Neuronal stem cell (in vitro differentiated cells): Measurements from ENCODE around the gene SYNPO. TPM values are rescaled to one million over a fixed set of nuclear protein-coding genes. Genes with fewer than 3 reads are reported as not detected.
A peak's percentile ranks its signal among the peaks of the same experiment; 100 is the strongest.

Experiments used
- DNase-seq: peaks from one replicate; pipeline ENCODE4 v3.0.0-alpha.2; 2013; ENCODE audit warnings: low spot score
- H2AFZ ChIP-seq: one replicate; pipeline ENCODE4 v1.6.1; 2013; ENCODE audit warnings: mild to moderate bottlenecking, low read length, inconsistent platforms
- H2AK5ac ChIP-seq: 2 replicates; pipeline ENCODE4 v1.6.1; 2013; ENCODE audit warnings: low read depth, mild to moderate bottlenecking, inconsistent platforms, low read length, moderate library complexity, mixed read lengths
- H2BK120ac ChIP-seq: 2 replicates; pipeline ENCODE4 v1.6.1; 2013; ENCODE audit warnings: low read depth, mild to moderate bottlenecking, inconsistent platforms, low read length, moderate library complexity, mixed read lengths
- H2BK12ac ChIP-seq: one replicate; pipeline ENCODE4 v1.6.1; 2013; ENCODE audit warnings: low read length, inconsistent platforms
- H2BK15ac ChIP-seq: 2 replicates; pipeline ENCODE4 v1.6.1; 2013; ENCODE audit warnings: mild to moderate bottlenecking, low read length, inconsistent platforms, mixed read lengths
- H2BK5ac ChIP-seq: one replicate; pipeline ENCODE4 v1.6.1; 2013; ENCODE audit warnings: inconsistent platforms, mild to moderate bottlenecking, low read length, moderate library complexity
- H3K14ac ChIP-seq: one replicate; pipeline ENCODE4 v1.6.1; 2013; ENCODE audit warnings: low read length, inconsistent platforms
- H3K18ac ChIP-seq: 2 replicates; pipeline ENCODE4 v1.6.1; 2013; ENCODE audit warnings: low read length, inconsistent platforms
- H3K23ac ChIP-seq: 2 replicates; pipeline ENCODE4 v1.6.1; 2013; ENCODE audit warnings: low read depth, mild to moderate bottlenecking, mixed read lengths, low read length, inconsistent platforms; ENCODE audit not compliant: poor library complexity
- H3K27ac ChIP-seq: replicated peaks from 3 replicates; pipeline ENCODE4 v1.5.1; 2013; ENCODE audit warnings: low read length, inconsistent platforms
- H3K27me3 ChIP-seq, 3 experiments: 2 replicates each; pipeline ENCODE4 v1.6.1; 2013; ENCODE audit warnings: low read length in 3 of 3, mild to moderate bottlenecking in 2 of 3, inconsistent platforms in 1 of 3, low read depth in 1 of 3, mixed read lengths in 1 of 3, moderate library complexity in 1 of 3; ENCODE audit not compliant: control insufficient read depth in 3 of 3, insufficient read depth in 3 of 3
- H3K36me3 ChIP-seq, 2 donors: replicated peaks in 1 of 2; 2 replicates each; pipeline ENCODE4 v1.6.1; 2013; ENCODE audit warnings: low read length in 2 of 2; ENCODE audit not compliant: control insufficient read depth in 2 of 2, insufficient read depth in 2 of 2
- H3K4ac ChIP-seq: 2 replicates; pipeline ENCODE4 v1.6.1; 2013; ENCODE audit warnings: inconsistent platforms, mild to moderate bottlenecking, low read length, moderate library complexity
- H3K4me1 ChIP-seq, 2 donors: 1 replicate in 1 of 2; 2 replicates in 1 of 2; pipeline ENCODE4 v1.6.1; 2013; ENCODE audit warnings: low read length in 2 of 2, low read depth in 1 of 2; ENCODE audit not compliant: control insufficient read depth in 2 of 2, insufficient read depth in 1 of 2
- H3K4me2 ChIP-seq: one replicate; pipeline ENCODE4 v1.6.1; 2013; ENCODE audit warnings: mild to moderate bottlenecking, low read length, inconsistent platforms; ENCODE audit not compliant: insufficient read depth, poor library complexity, severe bottlenecking
- H3K4me3 ChIP-seq, 2 donors: 2 replicates each; pipeline ENCODE4 v1.5.1; 2013; ENCODE audit warnings: low read length in 2 of 2, mild to moderate bottlenecking in 2 of 2, inconsistent platforms in 1 of 2, moderate library complexity in 1 of 2
- H3K79me1 ChIP-seq: one replicate; pipeline ENCODE4 v1.6.1; 2013; ENCODE audit warnings: low read depth, mild to moderate bottlenecking, inconsistent platforms, low read length, moderate library complexity
- H3K9ac ChIP-seq: one replicate; pipeline ENCODE4 v1.6.1; 2013; ENCODE audit warnings: mild to moderate bottlenecking, low read depth, low read length, inconsistent platforms; ENCODE audit not compliant: poor library complexity
- H3K9me3 ChIP-seq, 2 donors: replicated peaks in 1 of 2; 2 replicates each; pipeline versions ENCODE3 to v1.6.1; 2013; ENCODE audit warnings: low read length in 2 of 2, mild to moderate bottlenecking in 2 of 2, inconsistent platforms in 1 of 2, low read depth in 1 of 2, mixed read lengths in 1 of 2, moderate library complexity in 1 of 2; ENCODE audit not compliant: control insufficient read depth in 2 of 2, insufficient read depth in 1 of 2
- H4K8ac ChIP-seq: one replicate; pipeline ENCODE4 v1.6.1; 2013; ENCODE audit warnings: low read depth, mild to moderate bottlenecking, inconsistent platforms, low read length, moderate library complexity
- H4K91ac ChIP-seq: one replicate; pipeline ENCODE4 v1.6.1; 2013; ENCODE audit warnings: low read length, low read depth, mild to moderate bottlenecking, inconsistent platforms; ENCODE audit not compliant: poor library complexity
- WGBS, 2 donors: extraction: QIAGEN DNeasy Blood & Tissue Kit; methylation state at CpG; one replicate each; pipeline ENCODE4 v1.1.7; 2013; ENCODE audit warnings: missing lambda C conversion rate in 2 of 2, mixed read lengths in 1 of 2; ENCODE audit not compliant: insufficient read length in 2 of 2, insufficient replicate concordance in 1 of 2; ENCODE audit errors: extremely low coverage in 2 of 2; 5-methylcytosine and 5-hydroxymethylcytosine counted together
- polyA plus RNA-seq, 2 experiments: library from polyadenylated mRNA; stranded (reverse); fragments of 200-250 nt; gene quantifications; one replicate each; pipeline ENCODE4 v1.2.3, GENCODE V29; 2013

The SYNPO gene, protein sequence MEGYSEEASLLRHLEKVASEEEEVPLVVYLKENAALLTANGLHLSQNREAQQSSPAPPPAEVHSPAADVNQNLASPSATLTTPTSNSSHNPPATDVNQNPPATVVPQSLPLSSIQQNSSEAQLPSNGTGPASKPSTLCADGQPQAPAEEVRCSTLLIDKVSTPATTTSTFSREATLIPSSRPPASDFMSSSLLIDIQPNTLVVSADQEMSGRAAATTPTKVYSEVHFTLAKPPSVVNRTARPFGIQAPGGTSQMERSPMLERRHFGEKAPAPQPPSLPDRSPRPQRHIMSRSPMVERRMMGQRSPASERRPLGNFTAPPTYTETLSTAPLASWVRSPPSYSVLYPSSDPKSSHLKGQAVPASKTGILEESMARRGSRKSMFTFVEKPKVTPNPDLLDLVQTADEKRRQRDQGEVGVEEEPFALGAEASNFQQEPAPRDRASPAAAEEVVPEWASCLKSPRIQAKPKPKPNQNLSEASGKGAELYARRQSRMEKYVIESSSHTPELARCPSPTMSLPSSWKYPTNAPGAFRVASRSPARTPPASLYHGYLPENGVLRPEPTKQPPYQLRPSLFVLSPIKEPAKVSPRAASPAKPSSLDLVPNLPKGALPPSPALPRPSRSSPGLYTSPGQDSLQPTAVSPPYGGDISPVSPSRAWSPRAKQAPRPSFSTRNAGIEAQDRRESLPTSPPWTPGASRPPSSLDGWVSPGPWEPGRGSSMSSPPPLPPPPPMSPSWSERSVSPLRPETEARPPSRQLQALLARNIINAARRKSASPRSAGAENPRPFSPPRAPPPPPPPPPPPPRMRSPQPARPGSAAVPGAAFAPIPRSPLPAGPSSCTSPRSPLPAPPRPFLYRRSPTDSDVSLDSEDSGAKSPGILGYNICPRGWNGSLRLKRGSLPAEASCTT
- polyA plus RNA-seq (2013, experiment 1 of 2), result 3.8 TPM
- 3.2 TPM for polyA plus RNA-seq (2013, experiment 2 of 2)

DNA sequence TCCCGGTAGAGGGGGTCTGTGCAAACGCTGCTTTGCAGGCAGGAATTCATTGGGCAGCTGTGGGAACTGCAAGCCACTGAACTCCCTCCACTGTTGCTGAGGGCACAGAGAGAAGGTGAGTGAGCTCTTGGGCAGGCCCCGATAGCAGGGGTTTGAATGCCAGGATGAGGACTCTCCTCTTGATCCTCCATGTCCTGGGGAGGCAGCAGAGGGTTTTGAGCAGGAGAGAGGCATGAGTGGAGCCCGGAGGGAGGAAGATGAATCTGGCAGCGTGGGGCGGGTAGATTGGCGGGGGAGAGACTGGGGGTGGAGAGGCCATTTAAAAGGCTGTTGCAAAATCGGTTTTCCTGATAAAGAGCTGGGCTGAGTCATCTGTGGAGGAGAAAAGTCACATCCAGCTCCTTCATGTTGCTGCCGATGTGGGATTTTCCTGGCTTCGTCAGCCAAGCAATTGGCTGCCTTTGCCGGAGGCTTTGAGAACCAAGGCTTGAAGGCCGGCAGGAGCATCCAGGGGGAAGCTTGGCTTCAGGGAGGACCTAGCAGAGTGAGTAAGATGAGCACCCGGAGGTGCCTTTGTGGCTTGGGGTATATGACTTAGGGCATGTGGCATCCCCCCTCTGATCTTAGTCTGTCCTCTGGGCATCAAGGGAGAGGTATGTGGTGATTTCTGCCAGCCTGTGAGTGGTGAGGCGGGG lies at the start of gene SYNPO:
SYNPO (plus strand) TSS at position 350 of the 695 bp plus-strand sequence. CDS start 7,616 bp downstream, outside the sequence.
- Histone ChIP-seq H4K8ac (no peak within 1 kb of the TSS), H3K27ac (peak within 1 kb of the TSS; percentile 5), H4K91ac (no peak within 1 kb of the TSS), H3K9me3 (no peaks in the 10 kb centered on the region), H3K4me2 (no peak within 1 kb of the TSS), H2BK5ac (no peak within 1 kb of the TSS), H3K4ac (no peak within 1 kb of the TSS), H2AK5ac (peak within 1 kb of the TSS; percentile 68), H3K27me3 (peaks cover 0 to 20% (median 0%) of the 10 kb centered on the region in 3 experiments), H3K4me1 (peaks cover 34 to 48% of the 10 kb centered on the region in 2 donors), H3K4me3 (peak within 1 kb of the TSS in 1 of 2 donors; percentile 15), H3K18ac (peak within 1 kb of the TSS; percentile 83), H2BK120ac (peak within 1 kb of the TSS; percentile 30), H3K36me3 (no peaks in the 10 kb centered on the region), H3K79me1 (no peaks in the 10 kb centered on the region), H3K14ac (peak within 1 kb of the TSS; percentile 11), H3K23ac (no peak within 1 kb of the TSS), H2AFZ (peak within 1 kb of the TSS; percentile 84), H3K9ac (no peak within 1 kb of the TSS), H2BK12ac (peak within 1 kb of the TSS; percentile 51), H2BK15ac (peak within 1 kb of the TSS; percentile 8)
- DNase-seq, result no peak
- WGBS, 2 donors, result no CpG with 5 or more reads among the region's 14 CpGs

DNA sequence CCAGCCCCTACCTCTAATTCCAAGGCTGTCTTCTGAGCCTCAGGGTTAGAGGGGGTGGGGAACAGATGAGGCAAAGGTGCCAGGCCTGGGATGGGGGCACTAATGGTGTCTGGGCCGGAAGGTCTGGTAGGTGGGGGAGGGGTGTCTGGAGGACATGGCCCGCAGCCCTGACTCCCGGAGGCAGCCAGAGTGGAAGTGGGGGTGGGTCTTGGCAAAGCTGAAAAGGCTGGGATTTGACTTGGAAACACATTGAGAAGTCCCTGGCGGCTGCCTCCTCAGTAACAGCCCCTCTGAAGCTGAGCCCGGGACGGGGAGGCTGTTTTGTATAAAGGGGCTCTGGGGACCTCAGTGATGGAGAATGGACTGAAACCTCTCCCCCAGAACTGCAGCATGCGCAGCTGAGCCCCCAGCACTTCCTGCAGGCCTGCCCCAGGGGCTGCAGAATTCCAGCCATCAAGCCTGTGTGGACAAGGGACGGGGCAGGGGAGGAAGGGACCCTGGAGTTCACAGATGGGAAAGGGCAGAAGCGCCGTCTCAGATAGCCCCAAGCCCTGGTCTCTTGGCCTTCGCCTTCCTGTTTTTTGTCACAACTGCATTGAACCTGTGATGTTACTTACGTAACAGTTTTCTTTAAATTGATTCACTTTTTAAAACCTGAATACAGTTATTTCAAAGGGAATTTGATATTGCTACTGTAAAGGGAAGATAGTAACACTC lies 49.3 kb upstream of the SYNPO start:
- Histone ChIP-seq H2BK5ac (no peak overlapping the region), H2BK120ac (no peak overlapping the region), H2BK15ac (peak overlapping the region; percentile 12), H2AFZ (peak overlapping the region; percentile 95), H4K91ac (no peak overlapping the region), H3K4me1 (peaks cover 16 to 32% of the 10 kb centered on the region in 2 donors), H3K36me3 (no peaks in the 10 kb centered on the region), H3K4me2 (no peak overlapping the region), H3K9me3 (no peaks in the 10 kb centered on the region), H3K27ac (no peak overlapping the region), H3K27me3 (no peaks in the 10 kb centered on the region), H3K79me1 (no peaks in the 10 kb centered on the region), H2AK5ac (no peak overlapping the region), H3K4me3 (no peak overlapping the region), H4K8ac (no peak overlapping the region), H3K9ac (no peak overlapping the region), H3K23ac (no peak overlapping the region), H3K4ac (no peak overlapping the region), H3K14ac (no peak overlapping the region), H3K18ac (peak overlapping the region; percentile 86), H2BK12ac (no peak overlapping the region)
- no CpG with 5 or more reads among the region's 12 CpGs for WGBS, 2 donors
- DNase-seq, result peak; percentile 23

DNA sequence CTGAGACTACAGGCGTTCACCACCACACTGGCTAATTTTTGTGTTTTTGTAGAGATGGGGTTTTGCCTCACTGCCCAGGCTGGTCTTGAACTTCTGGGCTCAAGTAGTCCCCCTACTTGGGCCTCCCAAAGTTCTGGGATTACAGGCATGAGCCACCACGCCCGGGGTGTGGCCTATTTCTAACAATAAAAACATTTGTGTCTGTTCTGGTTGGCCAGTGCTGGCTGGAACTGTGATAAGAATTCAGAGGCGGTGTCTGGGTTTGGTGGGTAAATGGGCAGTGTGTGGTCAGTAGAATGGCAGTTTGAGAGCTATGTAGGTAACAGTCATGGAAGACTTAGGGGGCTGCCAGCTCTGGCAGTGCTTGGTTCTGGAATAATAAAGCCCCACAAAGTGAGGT lies 46.9 kb upstream of the SYNPO start:
- Histone ChIP-seq H3K36me3 (no peaks in the 10 kb centered on the region), H2BK5ac (no peak overlapping the region), H2AK5ac (no peak overlapping the region), H3K9me3 (no peaks in the 10 kb centered on the region), H2BK12ac (no peak overlapping the region), H3K27ac (no peak overlapping the region), H2BK15ac (no peak overlapping the region), H3K9ac (no peak overlapping the region), H3K23ac (no peak overlapping the region), H3K14ac (no peak overlapping the region), H4K91ac (no peak overlapping the region), H2BK120ac (no peak overlapping the region), H3K4ac (no peak overlapping the region), H2AFZ (no peak overlapping the region), H3K4me1 (peaks cover 16 to 32% of the 10 kb centered on the region in 2 donors), H3K79me1 (no peaks in the 10 kb centered on the region), H3K4me2 (no peak overlapping the region), H3K18ac (no peak overlapping the region), H3K4me3 (no peak overlapping the region), H3K27me3 (no peaks in the 10 kb centered on the region), H4K8ac (no peak overlapping the region)
- WGBS, 2 donors, result no CpG with 5 or more reads among the region's 4 CpGs
- no peak for DNase-seq
